ENCODE measurements around the gene METTL23.

- TF ChIP-seq CTCF (IDR thresholded peaks at IDR 0.05): no peak
- no peak for TF ChIP-seq POLR2A (IDR thresholded peaks at IDR 0.05)
These were observed 28.6 kb downstream of the METTL23 start for GRCh38 chr17:76755285-76755684.
